Activated CD4-positive, alpha-beta T cell treated with anti-CD3 and anti-CD28 coated beads, Interleukin-2, Interleukin-6, amounts not matched to agents 100 ng/mL and 50 ng/mL, durations not matched to agents 16 hours and 8 hours (primary cell): ENCODE results near the gene HLA-DOA.

Source experiments
- DNase-seq: peaks from one replicate; pipeline ENCODE4 v3.0.0-alpha.2; 2020

HLA-DOA gene

DNA sequence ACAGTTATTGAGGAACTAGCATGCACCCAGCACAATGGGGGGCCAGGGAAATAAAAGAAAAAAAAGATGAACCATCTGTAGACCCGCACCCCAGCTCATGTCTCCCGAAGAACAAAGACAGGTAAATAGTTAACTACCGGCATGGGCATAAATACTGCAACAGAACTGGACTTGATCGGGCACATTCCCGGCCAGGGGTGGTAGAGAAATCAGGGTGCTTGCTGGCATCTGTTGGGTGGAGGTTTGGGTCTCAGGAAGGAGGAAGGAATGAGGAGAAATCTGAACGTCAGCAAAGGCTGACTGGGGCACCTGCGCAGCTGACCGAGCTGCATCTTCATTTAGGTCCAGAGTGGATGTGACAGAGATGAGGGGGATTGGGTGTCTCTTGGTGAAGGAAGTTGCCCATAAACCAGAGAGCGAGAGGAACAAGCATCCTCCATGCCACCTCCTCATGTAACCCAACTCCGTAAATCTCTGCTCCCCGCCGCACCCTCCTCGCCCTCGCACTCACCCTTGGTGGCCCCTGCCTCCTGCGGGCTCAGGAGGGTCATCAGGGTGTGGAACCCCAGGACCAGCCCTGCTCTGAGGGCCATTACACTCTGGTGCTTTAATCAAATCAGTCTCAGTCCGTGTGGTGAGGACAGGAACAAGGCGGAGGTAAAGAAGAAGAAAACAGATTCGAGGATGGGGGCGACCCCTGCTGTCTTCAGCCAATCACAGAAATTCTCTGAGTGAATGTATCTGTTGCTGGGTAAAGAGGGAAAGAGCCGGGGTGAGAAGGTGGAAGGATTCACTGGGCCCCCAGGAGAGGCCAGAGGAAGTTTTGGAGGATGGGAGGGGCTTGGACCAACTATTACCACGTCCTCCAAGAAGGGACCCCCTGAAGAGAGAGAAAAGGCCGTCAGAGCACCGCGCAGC lies at the start of gene HLA-DOA:
HLA-DOA (minus strand) TSS at position 648 of the 918 bp plus-strand sequence.
- DNase-seq, result peak; percentile 73

DNA sequence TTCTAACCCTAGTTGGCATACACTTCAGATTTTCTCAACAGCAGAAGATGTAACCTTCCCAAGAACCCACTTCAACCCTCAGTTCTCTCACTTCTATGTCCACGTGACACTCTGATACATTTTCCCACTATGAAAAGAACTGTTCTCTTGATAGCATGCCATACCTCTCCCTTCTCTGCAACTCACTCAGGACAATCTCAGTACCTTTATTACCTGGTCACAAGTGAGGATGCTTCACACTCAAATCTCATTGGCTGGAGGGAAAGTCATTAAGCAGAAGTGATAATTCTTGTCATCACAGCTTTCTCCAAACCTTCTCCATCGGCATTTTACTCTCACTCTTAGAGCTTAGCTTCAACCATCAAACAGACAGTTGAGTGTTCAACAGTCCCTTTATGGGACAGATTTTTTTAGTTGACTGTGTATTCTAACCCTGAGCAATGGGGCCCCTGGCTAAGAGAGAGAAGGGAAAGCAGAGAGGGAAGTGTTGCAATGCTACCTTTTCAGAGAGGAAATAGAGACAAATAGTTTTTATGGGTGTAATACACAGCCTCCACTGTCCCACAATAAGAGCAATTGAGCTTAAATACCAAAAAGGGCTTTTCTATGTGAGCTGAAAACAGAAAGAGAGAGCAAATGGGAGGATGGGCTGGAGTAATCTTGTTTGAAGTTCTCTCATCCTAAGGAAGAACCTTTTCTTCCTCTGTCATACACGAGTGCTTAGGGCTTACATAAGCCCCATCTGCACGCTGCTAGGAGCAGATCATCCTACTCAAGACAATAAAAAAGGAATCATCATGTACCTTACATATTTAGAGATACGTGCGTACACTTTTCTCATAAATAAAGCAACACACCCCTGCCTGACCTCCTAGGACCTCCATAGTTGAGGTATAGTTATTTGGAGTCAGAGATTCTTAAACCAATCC lies 48.1 kb upstream of the HLA-DOA start:
- no peak for DNase-seq

DNA sequence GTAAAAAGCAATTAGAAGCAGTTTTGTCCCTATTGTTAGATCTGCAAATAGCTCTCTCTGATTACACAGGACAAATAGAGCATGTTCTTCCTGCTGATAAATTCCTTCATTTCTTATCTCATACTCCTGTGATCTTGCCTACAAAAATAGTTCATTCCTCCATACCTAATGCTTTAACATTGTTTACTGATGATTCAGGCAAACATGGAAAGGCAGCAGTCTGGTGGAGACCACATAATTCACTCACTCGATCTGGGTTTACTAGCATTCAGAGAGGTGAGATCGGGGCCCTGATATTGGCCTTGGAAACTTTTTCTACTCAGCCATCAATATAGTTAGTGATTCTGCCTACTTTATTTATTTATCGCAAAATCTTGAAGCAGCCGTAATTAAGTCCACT lies 43.8 kb upstream of the HLA-DOA start:
- no peak for DNase-seq

DNA sequence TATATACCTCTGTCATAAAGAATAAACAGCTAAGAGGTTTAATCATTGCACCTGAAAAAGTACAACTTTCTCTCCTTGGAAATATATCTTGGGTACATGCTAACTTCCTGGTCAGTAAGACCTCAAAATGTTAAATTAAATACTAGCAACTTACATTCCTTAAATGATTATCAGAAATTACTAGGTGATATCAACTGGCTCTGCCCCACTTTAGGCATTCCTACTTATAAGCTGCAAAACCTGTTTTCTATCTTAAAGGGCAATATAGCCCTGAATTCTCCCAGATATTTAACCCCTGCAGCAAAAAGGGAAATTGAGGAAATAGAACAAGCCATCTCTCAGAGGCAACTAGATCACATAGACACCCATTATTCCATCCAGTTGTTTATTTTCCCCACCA lies 43.2 kb upstream of the HLA-DOA start:
- no peak for DNase-seq

DNA sequence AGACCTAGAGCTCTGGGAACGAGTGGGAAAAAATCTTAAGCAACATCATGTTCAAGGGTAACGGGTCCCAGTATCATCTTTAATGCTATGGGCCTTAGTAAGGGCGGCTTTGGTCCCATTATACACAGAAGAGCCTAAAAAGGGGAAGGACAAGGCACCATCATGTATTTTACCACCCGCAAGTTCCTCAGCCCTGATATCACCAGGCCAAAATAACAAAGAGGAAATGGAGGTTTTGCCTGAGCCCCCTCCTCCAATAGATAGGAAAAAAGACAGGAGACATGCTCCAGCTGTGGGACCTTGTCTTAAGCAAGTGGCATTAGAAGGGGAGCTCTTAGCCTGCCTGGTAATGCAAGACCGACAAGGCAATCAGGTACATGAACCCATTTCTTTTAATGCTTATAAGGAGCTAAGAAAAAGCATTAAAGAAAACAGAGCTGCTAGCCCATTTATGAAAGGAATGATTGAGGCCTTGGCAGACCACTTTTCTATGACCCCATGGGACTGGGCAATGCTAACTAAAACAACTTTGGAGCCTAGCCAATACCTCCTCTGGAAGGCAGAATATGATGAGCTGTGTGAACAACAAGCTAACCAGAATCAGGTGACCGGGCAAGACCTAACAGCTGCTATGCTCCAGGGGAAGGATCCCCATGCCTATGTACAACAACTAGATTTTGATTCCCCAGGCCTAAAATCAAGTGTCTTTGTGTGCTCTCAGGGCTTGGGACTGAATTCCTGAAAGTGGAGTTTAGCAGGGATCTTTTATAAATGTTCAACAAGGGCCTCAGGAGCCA lies 40.8 kb upstream of the HLA-DOA start:
- DNase-seq, result no peak

DNA sequence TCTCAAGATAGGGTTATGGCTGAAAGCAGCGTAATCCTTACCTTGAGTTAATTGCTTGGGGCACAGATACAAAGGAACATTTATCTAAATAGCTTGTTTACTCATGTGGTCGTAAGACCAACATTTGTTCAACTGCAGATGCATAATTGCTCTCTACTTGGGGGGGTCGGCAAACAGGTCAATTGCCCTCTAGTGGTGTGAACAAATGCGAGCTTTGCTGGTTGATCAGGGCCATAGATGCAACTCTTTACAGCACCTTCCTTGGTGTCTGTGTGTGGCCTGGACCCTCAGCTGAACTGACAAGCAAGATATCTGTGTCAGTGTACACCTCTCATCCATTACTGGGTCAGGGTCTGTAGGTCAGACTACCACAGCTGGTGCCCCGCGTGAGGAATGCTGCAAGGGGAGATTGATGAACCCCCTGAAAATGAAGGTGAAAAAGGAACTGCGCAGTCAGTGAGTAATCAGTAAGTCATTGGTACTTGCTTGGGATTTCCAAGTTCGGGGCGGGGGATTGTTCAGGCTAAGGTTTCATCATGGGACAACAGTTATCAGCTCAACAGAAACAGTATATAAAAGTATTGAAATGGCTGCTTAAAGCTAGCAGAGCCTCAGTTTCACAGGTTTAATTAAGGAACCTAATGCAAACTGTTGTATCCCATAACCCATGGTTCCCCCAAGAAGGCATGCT lies 40.1 kb upstream of the HLA-DOA start:
- no peak for DNase-seq

DNA sequence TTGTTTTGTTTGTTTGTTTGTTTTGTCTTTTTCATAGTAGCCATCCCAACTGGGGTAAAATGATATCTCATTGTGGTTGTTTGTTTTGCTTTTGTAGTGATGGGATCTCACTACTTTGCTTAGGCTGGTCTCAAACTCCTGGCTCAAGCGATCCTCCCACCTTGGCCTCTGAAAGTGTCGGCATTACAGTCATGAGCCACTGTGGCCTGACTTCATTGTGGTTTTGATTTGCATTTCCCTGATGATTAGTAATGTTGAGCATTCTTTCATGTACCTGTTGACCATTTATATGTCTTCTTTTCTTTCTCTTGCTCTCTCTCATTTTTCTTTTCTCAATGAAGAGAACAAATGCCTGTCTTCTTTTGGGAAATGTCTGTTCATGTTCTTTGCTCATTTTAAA lies 30.8 kb upstream of the HLA-DOA start:
- no peak for DNase-seq

DNA sequence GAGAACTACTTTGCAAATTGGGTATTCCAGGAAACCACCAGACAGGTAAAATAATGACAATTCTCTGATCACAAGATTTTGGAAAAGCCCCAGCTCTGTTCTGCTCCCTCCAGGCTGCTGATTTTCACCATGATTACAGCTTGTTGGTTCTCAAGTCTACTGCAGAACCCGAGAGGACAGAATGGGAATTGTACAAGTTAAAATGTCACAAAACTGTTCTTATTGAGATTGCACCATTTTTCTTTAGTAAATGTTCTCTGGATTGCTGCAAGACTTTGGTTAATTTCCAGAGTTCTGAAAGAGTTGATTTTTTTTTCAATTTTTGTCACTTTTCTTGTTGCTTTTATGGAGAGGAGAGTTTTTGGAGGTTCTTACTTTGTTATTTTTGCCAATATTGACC lies 27.1 kb upstream of the HLA-DOA start:
- DNase-seq, result no peak

DNA sequence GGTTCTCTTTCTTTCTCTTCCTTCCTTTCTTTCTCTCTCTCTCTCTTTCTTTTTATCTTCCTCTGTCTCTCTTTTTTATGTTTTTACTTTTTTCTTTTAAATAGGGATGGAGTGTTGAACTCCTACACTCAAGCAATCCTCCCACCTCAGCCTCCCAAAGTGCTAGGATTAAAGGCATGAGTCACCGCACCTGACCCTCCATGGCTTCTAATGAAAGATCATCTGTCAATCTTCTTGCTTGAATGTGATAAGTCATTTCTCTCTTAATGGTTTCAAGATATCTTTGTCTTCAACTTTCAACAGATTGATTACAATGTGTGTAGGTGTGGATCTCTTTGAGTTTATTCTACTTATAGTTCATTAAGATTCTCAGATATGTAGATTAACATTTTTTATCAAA lies 25.2 kb upstream of the HLA-DOA start:
- DNase-seq, result no peak

DNA sequence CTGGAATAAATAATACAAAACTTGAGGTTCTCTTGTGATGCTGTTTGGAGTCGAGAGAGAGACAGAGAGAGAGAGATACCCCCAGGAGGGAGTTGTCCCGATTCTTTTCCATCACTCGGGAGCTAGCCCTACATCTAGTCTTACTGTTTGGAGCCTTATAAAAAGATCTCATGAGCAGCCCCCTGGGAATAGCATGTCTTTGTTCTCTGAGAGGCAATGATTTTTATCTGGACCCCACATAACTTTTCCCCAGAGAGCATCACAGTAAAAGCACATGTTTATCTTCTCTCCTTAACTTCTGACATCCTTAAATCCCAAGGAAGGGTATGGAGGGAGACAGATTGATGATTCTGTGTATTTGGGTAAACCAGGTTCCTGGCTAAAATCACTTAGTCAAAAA lies 20.9 kb upstream of the HLA-DOA start:
- DNase-seq, result no peak

DNA sequence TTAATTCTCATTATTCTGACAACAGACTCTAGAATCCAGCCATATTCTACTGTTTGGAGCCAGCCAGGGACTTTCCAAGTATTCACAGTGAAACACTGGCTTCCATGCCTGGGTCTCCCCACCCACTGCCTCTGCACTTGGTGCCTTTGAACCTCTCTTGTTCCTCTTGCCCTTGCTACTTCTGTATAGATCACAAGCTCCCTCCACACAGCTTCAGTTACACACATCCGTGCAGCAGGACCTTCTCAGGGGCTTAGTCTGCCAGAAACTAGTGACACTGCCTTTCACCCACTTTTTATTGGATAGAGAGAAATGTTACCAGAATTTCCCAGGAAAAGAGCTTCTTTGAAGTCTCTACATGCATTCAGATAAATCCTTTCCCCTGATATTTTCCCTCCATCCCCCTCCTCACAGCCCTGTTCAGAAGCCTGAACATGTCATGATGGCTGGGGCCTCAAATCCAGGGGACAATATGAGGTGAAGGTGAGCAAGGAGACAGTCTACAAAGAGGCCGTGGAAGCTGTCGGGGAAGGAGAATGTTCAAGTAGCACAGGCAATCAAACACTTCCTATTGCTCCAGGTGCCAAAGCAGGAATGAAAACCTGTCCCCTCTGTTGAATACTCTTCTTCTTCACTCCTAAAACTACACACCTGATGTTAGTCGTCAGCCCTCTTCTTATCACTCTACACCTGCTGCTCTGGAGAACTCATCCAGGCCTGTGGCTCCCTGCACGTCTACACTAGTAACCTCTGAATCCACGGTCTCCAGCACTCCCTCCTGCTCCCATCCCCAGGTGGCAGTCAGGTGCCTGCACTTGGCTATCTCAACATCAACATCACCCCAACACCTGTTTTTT lies 20.2 kb upstream of the HLA-DOA start:
- DNase-seq, result peak; percentile 69

DNA sequence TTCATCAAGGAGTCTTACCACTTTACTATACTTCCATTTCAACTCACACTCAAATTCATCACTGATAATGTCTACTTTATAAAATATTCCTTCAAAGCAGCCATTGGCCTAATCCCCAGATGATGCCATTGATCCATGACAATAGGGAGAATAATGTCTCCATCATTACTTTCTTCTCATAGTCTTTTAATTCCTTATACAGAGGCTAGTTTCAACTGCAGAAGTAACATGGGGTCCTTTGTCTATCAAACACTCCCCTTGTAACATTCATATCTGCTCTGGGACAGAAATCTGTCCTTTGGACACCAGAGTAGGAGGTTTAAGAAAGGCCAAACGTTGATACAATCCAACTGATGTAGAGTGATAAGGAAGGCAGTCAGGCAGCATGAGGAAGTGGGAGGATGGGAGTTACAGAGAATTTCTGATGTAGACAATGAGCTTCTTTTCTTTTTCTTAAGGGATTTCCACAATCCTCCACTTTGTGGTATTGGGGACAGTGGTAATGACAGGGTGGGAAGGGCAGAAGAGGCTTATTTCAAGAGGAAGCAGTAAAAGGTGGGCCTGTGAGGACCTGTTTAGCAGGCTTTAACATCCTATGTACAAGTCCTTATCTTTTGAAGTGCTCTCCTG lies 18.9 kb upstream of the HLA-DOA start:
- no peak for DNase-seq

DNA sequence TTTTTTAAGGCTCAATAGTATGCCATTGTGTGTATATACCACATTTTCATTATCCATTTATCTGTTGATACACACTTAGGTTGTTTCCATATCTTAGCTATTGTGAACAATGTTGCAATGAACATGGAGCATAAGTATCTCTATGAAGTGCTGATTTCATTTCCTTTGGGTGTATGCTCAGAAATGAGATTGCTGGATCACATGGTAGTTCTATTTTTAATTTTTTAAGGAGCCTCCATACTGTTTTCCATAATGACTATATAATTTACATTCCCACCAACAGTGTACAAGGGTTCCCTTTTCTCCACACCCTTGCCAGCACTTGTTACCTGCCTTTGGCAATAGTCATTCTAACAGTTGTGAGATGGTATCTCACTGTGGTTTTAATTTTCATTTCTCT lies 15.1 kb upstream of the HLA-DOA start:
- no peak for DNase-seq

DNA sequence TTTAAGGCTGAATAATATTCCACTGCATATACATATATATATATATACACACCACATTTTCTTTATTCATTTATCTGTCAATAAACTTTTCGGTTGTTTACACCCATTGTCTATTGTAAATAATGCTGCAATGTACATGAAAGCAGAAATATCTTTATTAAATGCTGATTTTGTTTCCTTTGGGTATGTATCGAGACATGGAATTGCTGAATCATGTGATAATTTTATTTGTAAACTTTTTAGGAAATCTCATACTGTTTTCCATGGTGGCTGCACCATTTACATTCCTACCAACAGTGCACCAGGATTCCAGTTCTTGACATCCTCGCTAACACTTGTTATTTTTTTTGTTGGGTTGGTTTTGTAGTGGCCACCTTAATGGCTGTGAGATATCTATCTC lies 14.1 kb upstream of the HLA-DOA start:
- DNase-seq, result no peak

DNA sequence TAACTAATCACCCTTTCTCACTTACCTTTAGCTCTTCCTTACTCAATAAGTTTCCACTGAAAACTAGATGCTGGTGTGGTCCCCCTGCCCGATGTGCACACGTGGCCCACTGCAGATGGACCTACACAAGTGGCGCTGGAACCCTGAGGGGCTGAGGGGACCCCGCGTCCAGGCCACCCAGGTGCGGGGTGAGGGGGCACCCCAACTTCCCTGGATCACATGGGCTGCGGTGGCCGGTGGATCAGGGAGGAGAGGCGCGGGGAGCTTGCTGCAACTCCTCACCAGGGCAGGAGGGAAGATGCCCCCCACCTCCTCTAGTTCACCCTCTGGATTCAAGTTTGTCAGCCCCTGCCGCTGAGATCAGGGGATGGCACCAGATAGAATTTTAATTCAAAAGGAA lies 12.5 kb upstream of the HLA-DOA start:
- no peak for DNase-seq

DNA sequence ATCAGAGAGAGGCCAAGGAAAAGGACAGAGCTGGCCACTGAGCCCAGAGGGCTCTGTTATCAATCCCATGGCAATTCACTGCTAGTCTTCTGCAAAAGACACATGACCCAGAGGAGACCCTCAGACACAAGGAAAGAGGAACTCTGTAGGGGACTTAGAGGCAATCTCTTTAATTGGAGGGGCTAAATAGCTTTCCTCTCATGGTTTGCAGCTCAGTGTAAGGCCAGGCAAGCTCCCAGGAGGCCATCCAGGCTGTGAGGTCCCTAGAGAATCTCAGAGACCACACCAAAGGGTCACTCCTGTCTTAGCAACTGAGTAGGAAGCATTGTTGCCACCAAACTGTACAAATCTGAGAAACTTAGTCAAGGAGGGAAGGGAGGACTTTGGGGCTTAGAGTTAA lies 10.0 kb upstream of the HLA-DOA start:
- DNase-seq, result no peak

DNA sequence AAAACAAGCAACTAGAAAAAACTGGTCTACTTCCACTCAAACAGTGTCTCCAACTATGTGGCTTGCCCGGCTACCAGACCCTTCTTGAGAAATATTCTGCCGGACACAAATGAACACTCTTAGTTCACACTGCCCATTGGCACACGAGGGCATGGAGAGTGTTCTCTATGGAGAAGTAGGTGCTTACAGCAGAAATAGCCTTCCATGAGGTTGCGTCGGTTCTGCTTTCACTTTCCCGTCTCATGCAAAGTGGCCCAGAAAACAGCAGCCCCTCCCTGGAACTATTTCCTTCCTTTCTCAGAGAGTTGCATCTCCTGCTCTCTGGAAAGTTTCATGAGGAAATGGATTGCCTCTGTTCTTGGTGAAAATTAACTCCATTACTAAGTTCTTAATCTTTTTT lies 9.5 kb upstream of the HLA-DOA start:
- peak; percentile 14 for DNase-seq

DNA sequence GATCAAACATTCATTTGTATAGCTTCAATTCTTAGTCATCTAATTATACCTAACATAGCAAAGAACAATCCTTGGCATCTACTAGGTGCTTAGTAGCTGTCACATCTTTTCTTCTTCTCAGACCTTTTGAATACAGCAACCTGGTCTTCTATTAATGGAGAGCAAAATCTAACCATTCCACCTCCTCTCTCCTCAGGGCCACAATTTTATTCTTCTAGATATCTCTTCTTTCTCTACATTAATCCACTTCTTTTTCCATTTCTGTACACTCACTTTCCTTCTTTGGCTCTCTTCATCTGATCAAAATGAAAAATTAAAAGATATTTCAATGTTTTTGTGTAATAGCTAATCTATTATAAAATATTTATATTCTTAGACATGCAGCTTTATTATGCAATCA lies 9.0 kb upstream of the HLA-DOA start:
- no peak for DNase-seq

DNA sequence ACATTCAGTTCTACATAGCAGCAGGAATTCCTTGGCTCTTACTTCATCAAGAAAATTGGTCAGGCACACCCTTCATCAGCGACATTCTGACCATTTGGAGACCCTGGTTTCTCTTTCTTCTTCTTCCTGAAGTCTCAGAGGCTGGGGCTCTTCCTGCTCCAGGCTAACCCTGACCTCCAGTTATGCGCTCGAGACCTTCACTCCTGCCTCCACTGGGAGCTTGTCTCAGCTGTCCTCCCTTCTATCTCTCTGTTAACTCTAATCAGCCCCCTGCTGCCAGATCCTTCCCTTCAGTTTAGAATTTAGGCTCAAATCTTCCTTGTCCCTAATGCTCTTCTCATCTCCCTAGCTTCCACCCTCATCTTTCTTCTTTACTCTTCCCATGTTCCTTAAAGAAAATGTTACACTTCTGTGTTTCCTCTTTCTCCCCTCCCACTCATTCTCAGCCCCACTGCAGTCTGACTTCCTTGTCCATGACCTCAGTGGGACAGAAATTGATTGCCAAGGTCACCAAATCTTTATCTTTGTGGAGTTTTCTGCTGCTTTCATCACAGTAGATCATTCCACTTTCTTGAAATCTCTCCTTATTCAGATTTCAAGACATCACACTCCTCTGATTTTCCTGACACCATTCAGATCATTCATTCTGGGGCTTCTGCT lies 8.4 kb upstream of the HLA-DOA start:
- no peak for DNase-seq

DNA sequence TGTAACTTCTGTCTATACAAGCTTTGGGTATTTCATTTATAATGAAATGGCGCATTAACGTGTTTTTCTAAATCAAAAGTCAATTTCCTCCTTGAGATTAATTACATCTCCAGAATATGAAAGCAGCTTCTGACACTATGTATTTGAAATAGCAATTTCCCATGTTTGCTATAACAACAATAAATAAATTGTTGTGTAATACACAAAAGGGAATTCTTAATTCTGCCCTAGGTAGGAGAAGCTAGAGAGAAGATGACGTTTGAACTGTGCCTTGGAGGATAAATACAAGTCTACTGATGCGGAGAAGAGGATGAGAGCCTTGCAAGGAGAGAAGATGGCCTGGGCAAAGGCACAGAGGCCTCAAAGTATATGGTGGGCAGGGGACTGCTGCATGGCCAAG lies 7.6 kb upstream of the HLA-DOA start:
- no peak for DNase-seq
